Activated naive CD8-positive, alpha-beta T cell treated with anti-CD3 and anti-CD28 coated beads for 36 hours (primary cell): ENCODE results near the gene NAT14. TPM values are rescaled to one million over a fixed set of nuclear protein-coding genes. Genes with fewer than 3 reads are reported as not detected.

ENCODE experiments used
- DNase-seq: peaks from one replicate; pipeline ENCODE4 v3.0.0; 2021
- H3K27ac Mint-ChIP-seq: one replicate; pipeline ENCODE4 v1.8.0; 2022; ENCODE audit warnings: mild to moderate bottlenecking, moderate library complexity, mixed read lengths
- H3K27me3 Mint-ChIP-seq: one replicate; pipeline ENCODE4 v1.8.0; 2022; ENCODE audit warnings: mild to moderate bottlenecking, mixed read lengths
- H3K36me3 Mint-ChIP-seq: one replicate; pipeline ENCODE4 v1.8.0; 2021; ENCODE audit warnings: mild to moderate bottlenecking, mixed read lengths
- H3K4me1 Mint-ChIP-seq: one replicate; pipeline ENCODE4 v1.8.0; 2021; ENCODE audit warnings: mixed read lengths
- H3K4me3 Mint-ChIP-seq: one replicate; pipeline ENCODE4 v1.8.0; 2022; ENCODE audit warnings: mild to moderate bottlenecking, moderate library complexity, mixed read lengths
- H3K9me3 Mint-ChIP-seq: one replicate; pipeline ENCODE4 v1.8.0; 2022; ENCODE audit warnings: mixed read lengths
- total RNA-seq, 2 experiments: library from RNA; stranded (reverse); gene quantifications; one replicate each; pipeline ENCODE4 v1.2.3, GENCODE V29; 2021

NAT14 gene
- total RNA-seq, 2 experiments from 2014 or later: 24.8 to 24.9 TPM

GRCh38 chr19:55474269-55475265, 10.4 kb upstream of the NAT14 start:
- peak overlapping the region; percentile 18 for H3K4me3 Mint-ChIP-seq
- H3K36me3 Mint-ChIP-seq: peaks cover 2% of the 10 kb centered on the region
- H3K27me3 Mint-ChIP-seq: no peaks in the 10 kb centered on the region
- H3K4me1 Mint-ChIP-seq: peaks cover 28% of the 10 kb centered on the region
- H3K27ac Mint-ChIP-seq: no peak overlapping the region
- no peak for DNase-seq
- no peaks in the 10 kb centered on the region for H3K9me3 Mint-ChIP-seq

- Mint-ChIP-seq H3K4me1 (peaks cover 33% of the 10 kb centered on the region), H3K9me3 (no peaks in the 10 kb centered on the region), H3K4me3 (peak within 1 kb of the TSS; percentile 89), H3K27ac (peak within 1 kb of the TSS; percentile 93), H3K36me3 (peaks cover 2% of the 10 kb centered on the region), H3K27me3 (no peaks in the 10 kb centered on the region)
- peak; percentile 98 for DNase-seq
Observed at GRCh38 chr19:55476100-55476775, 8.8 kb upstream of the NAT14 start, which contains the start of gene ZNF628. Gene ZNF628 (plus strand): TSS chr19:55476617. CDS start chr19:55479911, 3,294 bp downstream.

GRCh38 chr19:55477905-55478304, 7.1 kb upstream of the NAT14 start:
- no peaks in the 10 kb centered on the region for H3K9me3 Mint-ChIP-seq
- H3K27ac Mint-ChIP-seq: no peak overlapping the region
- H3K4me3 Mint-ChIP-seq: peak overlapping the region; percentile 89
- DNase-seq: no peak
- H3K27me3 Mint-ChIP-seq: no peaks in the 10 kb centered on the region
- peaks cover 33% of the 10 kb centered on the region for H3K4me1 Mint-ChIP-seq
- H3K36me3 Mint-ChIP-seq: peaks cover 2% of the 10 kb centered on the region

- Mint-ChIP-seq H3K4me3 (peak overlapping the region; percentile 89), H3K27me3 (no peaks in the 10 kb centered on the region), H3K4me1 (peaks cover 33% of the 10 kb centered on the region), H3K9me3 (no peaks in the 10 kb centered on the region), H3K36me3 (peaks cover 2% of the 10 kb centered on the region), H3K27ac (no peak overlapping the region)
- DNase-seq: no peak
Observed at GRCh38 chr19:55478364-55478763, 6.6 kb upstream of the NAT14 start.

- Mint-ChIP-seq H3K9me3 (no peaks in the 10 kb centered on the region), H3K27ac (no peak overlapping the region), H3K36me3 (peaks cover 2% of the 10 kb centered on the region), H3K4me1 (peaks cover 33% of the 10 kb centered on the region), H3K4me3 (no peak overlapping the region), H3K27me3 (no peaks in the 10 kb centered on the region)
- no peak for DNase-seq
Observed at GRCh38 chr19:55479045-55479444, 5.9 kb upstream of the NAT14 start.

- H3K27me3 Mint-ChIP-seq: no peaks in the 10 kb centered on the region
- no peaks in the 10 kb centered on the region for H3K9me3 Mint-ChIP-seq
- no peak overlapping the region for H3K4me3 Mint-ChIP-seq
- no peak overlapping the region for H3K27ac Mint-ChIP-seq
- no peak for DNase-seq
- peaks cover 2% of the 10 kb centered on the region for H3K36me3 Mint-ChIP-seq
- peaks cover 33% of the 10 kb centered on the region for H3K4me1 Mint-ChIP-seq
Observed at GRCh38 chr19:55479451-55480230, 5.3 kb upstream of the NAT14 start.

- Mint-ChIP-seq H3K4me1 (peaks cover 31% of the 10 kb centered on the region), H3K27me3 (no peaks in the 10 kb centered on the region), H3K27ac (no peak overlapping the region), H3K36me3 (peaks cover 2% of the 10 kb centered on the region), H3K9me3 (no peaks in the 10 kb centered on the region), H3K4me3 (no peak overlapping the region)
- no peak for DNase-seq
Observed at GRCh38 chr19:55481148-55481793, 3.7 kb upstream of the NAT14 start.

GRCh38 chr19:55481794-55482155, 3.2 kb upstream of the NAT14 start:
- H3K27me3 Mint-ChIP-seq: no peaks in the 10 kb centered on the region
- no peak overlapping the region for H3K27ac Mint-ChIP-seq
- peaks cover 31% of the 10 kb centered on the region for H3K4me1 Mint-ChIP-seq
- no peak overlapping the region for H3K4me3 Mint-ChIP-seq
- peaks cover 2% of the 10 kb centered on the region for H3K36me3 Mint-ChIP-seq
- DNase-seq: no peak
- H3K9me3 Mint-ChIP-seq: no peaks in the 10 kb centered on the region

- H3K9me3 Mint-ChIP-seq: no peaks in the 10 kb centered on the region
- no peak overlapping the region for H3K4me3 Mint-ChIP-seq
- no peak for DNase-seq
- peaks cover 35% of the 10 kb centered on the region for H3K4me1 Mint-ChIP-seq
- H3K27ac Mint-ChIP-seq: no peak overlapping the region
- no peaks in the 10 kb centered on the region for H3K27me3 Mint-ChIP-seq
- H3K36me3 Mint-ChIP-seq: peaks cover 2% of the 10 kb centered on the region
Observed at GRCh38 chr19:55482156-55482961, 2.6 kb upstream of the NAT14 start.

- H3K4me3 Mint-ChIP-seq: no peak overlapping the region
- H3K36me3 Mint-ChIP-seq: peaks cover 2% of the 10 kb centered on the region
- no peak for DNase-seq
- H3K9me3 Mint-ChIP-seq: no peaks in the 10 kb centered on the region
- peaks cover 34% of the 10 kb centered on the region for H3K4me1 Mint-ChIP-seq
- H3K27me3 Mint-ChIP-seq: no peaks in the 10 kb centered on the region
- no peak overlapping the region for H3K27ac Mint-ChIP-seq
Observed at GRCh38 chr19:55482967-55483705, 1.9 kb upstream of the NAT14 start.

GRCh38 chr19:55483706-55484592, 1.0 kb upstream of the NAT14 start:
- peaks cover 27% of the 10 kb centered on the region for H3K4me1 Mint-ChIP-seq
- H3K27ac Mint-ChIP-seq: no peak overlapping the region

GRCh38 chr19:55485439-55486011, 537 bp downstream of the NAT14 start:
- H3K27ac Mint-ChIP-seq: peak overlapping the region; percentile 82
- H3K4me1 Mint-ChIP-seq: peaks cover 18% of the 10 kb centered on the region
- H3K9me3 Mint-ChIP-seq: no peaks in the 10 kb centered on the region
- H3K36me3 Mint-ChIP-seq: no peaks in the 10 kb centered on the region
- no peak for DNase-seq
- H3K4me3 Mint-ChIP-seq: peak overlapping the region; percentile 84
- H3K27me3 Mint-ChIP-seq: no peaks in the 10 kb centered on the region

More at GRCh38 chr19:55483706-55484592, 1.0 kb upstream of the NAT14 start:
- no peak for DNase-seq
- Mint-ChIP-seq H3K36me3 (no peaks in the 10 kb centered on the region), H3K4me3 (peak overlapping the region; percentile 61), H3K9me3 (no peaks in the 10 kb centered on the region), H3K27me3 (no peaks in the 10 kb centered on the region)
